H1 (cell line): ENCODE results near the gene NXPE1. TPM values are rescaled to one million over a fixed set of nuclear protein-coding genes. Genes with fewer than 3 reads are reported as not detected.

Experiments used
- CHD2 ChIP-seq: IDR thresholded peaks from 2 replicates; pipeline ENCODE4 v1.6.1; 2012; ENCODE audit warnings: low read length, improper control_type of control experiment
- CHD7 ChIP-seq: fragments of 300-600 bp; sonication (generic); IDR thresholded peaks from 2 replicates; pipeline ENCODE4 v1.7.1; 2012; ENCODE audit warnings: low read length, moderate library complexity, mild to moderate bottlenecking, inconsistent platforms; ENCODE audit not compliant: insufficient replicate concordance
- CTCF ChIP-seq, 3 experiments: IDR thresholded peaks; 1 replicate in 2 of 3; 2 replicates in 1 of 3; pipeline versions ENCODE4 v1.5.1 to v1.6.1; 2011; ENCODE audit warnings: low read length in 3 of 3, mild to moderate bottlenecking in 3 of 3, inconsistent platforms in 2 of 3, low read depth in 1 of 3, moderate library complexity in 1 of 3; ENCODE audit not compliant: insufficient read depth in 1 of 3; ENCODE audit errors: control extremely low read depth in 1 of 3
- KDM1A ChIP-seq: fragments of 200-600, 300-600 bp; sonication (generic); IDR thresholded peaks from 2 replicates; pipeline ENCODE4 v1.7.1; 2016; ENCODE audit warnings: mild to moderate bottlenecking, low read length, borderline replicate concordance
- KDM5A ChIP-seq: fragments of 200-600 bp; IDR thresholded peaks from 2 replicates; pipeline ENCODE4 v1.7.1; 2012; ENCODE audit warnings: mild to moderate bottlenecking, low read length, inconsistent platforms, mixed read lengths
- MAFK ChIP-seq: IDR thresholded peaks from 2 replicates; pipeline ENCODE4 v1.6.1; 2012; ENCODE audit warnings: low read depth, mild to moderate bottlenecking, improper control_type of control experiment, low read length
- RBBP5 ChIP-seq: IDR thresholded peaks from 2 replicates; pipeline ENCODE4 v1.7.1; 2012; ENCODE audit warnings: low read depth, mild to moderate bottlenecking, inconsistent platforms, low read length, moderate library complexity, borderline replicate concordance
- RNF2 ChIP-seq: fragments of 200-900, 300-1000 bp; sonication (generic); IDR thresholded peaks from 2 replicates; pipeline ENCODE4 v1.7.1; 2016; ENCODE audit warnings: borderline replicate concordance, low read depth, mild to moderate bottlenecking, antibody characterized with exemption, low read length; ENCODE audit not compliant: poor library complexity, severe bottlenecking; ENCODE audit errors: missing control alignments
- ZNF274 ChIP-seq: IDR thresholded peaks from 2 replicates; pipeline ENCODE4 v1.7.0; 2012; ENCODE audit warnings: low read length, borderline replicate concordance; ENCODE audit errors: extremely low read depth
- polyA plus RNA-seq, 7 experiments: library from polyadenylated mRNA; depleted of rRNA in 3 of 7; stranded (reverse) in 5 of 7; unstranded in 2 of 7; fragments of >200 nt in 5 of 7; fragments of 200-250 nt in 2 of 7; gene quantifications; 1 replicate in 5 of 7; 2 replicates in 1 of 7; 4 replicates in 1 of 7; pipeline versions ENCODE4 v1.2.1 to v1.2.3, GENCODE V29; 2011 to 2013; ENCODE audit warnings: missing spikeins in 2 of 7, mixed read lengths in 2 of 7
- total RNA-seq: library from RNA; stranded (reverse); fragmentation: NEBNext Ultra II Directional; extraction: Animal tissue kit (Norgen Biotek cat#: 25700); gene quantifications from 2 replicates; pipeline ENCODE4 v1.2.1, GENCODE V29; 2021

The NXPE1 gene
- total and polyA plus RNA-seq, 2 of the 8 experiments (the other 6 are each of a cell fraction or from before 2014, with no cell fraction given), result not detected

GRCh38 chr11:114478001-114478410, 81.7 kb downstream of the NXPE1 start (continued):
- TF ChIP-seq CHD7, result peak; percentile 74
- peak; percentile 89; the same call in 1 of the 2 replicates for TF ChIP-seq RBBP5
- no peak for TF ChIP-seq KDM5A
- no peak for TF ChIP-seq KDM1A
- no peak for TF ChIP-seq RNF2
- no peak for TF ChIP-seq MAFK
- no peak for TF ChIP-seq ZNF274
- TF ChIP-seq CHD2, result no peak
- TF ChIP-seq CTCF (IDR thresholded peaks at IDR 0.05; ENCODE audit: control extremely low read depth in 1 of 3, insufficient read depth in 1 of 3, low read depth in 1 of 3, low read length in 3 of 3), result no peak
